Right lung (tissue), 10 donors: ENCODE data around the gene HEATR1. TPM values are rescaled to one million over a fixed set of nuclear protein-coding genes. Genes with fewer than 3 reads are reported as not detected.
"Not testable (repeated sequence)": the region's sequence is repeated elsewhere in the genome, so short reads cannot be mapped to it uniquely, and the experiment has no call there.

ENCODE experiments used
- DNase-seq, 2 donors: peaks; one replicate each; pipeline ENCODE4 v3.0.0-alpha.2; 2013
- long read RNA-seq, 8 donors: transcript quantifications; one replicate each; lab custom pipeline, GENCODE V29; 2026
- polyA plus RNA-seq, 5 donors: library from polyadenylated mRNA; unstranded; fragments of 120-200 nt; gene quantifications; one replicate each; pipeline versions ENCODE4 v1.2.1 to v1.2.3, GENCODE V29; 2013; ENCODE audit warnings: inconsistent platforms in 1 of 5, low replicate concordance in 1 of 5; ENCODE audit not compliant: insufficient read length in 5 of 5, insufficient read depth in 1 of 5

Gene HEATR1, protein sequence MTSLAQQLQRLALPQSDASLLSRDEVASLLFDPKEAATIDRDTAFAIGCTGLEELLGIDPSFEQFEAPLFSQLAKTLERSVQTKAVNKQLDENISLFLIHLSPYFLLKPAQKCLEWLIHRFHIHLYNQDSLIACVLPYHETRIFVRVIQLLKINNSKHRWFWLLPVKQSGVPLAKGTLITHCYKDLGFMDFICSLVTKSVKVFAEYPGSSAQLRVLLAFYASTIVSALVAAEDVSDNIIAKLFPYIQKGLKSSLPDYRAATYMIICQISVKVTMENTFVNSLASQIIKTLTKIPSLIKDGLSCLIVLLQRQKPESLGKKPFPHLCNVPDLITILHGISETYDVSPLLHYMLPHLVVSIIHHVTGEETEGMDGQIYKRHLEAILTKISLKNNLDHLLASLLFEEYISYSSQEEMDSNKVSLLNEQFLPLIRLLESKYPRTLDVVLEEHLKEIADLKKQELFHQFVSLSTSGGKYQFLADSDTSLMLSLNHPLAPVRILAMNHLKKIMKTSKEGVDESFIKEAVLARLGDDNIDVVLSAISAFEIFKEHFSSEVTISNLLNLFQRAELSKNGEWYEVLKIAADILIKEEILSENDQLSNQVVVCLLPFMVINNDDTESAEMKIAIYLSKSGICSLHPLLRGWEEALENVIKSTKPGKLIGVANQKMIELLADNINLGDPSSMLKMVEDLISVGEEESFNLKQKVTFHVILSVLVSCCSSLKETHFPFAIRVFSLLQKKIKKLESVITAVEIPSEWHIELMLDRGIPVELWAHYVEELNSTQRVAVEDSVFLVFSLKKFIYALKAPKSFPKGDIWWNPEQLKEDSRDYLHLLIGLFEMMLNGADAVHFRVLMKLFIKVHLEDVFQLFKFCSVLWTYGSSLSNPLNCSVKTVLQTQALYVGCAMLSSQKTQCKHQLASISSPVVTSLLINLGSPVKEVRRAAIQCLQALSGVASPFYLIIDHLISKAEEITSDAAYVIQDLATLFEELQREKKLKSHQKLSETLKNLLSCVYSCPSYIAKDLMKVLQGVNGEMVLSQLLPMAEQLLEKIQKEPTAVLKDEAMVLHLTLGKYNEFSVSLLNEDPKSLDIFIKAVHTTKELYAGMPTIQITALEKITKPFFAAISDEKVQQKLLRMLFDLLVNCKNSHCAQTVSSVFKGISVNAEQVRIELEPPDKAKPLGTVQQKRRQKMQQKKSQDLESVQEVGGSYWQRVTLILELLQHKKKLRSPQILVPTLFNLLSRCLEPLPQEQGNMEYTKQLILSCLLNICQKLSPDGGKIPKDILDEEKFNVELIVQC (N-terminal part only)
- polyA plus RNA-seq = 10 to 100 TPM; 21.9 to 35.8 (median 32.0) TPM
- long read RNA-seq, donor 1, partial matches to known transcripts = 8 of 9 reads
- long read RNA-seq, donor 1, other reads (novel, unspliced or antisense) = 0 of 9 reads
- long read RNA-seq, donor 2 = 0 reads
- long read RNA-seq, donor 3, full-length matches to known transcripts = 1 of 1 reads
- long read RNA-seq, donor 3, partial matches to known transcripts = 0 of 1 reads
- long read RNA-seq, donor 3, other reads (novel, unspliced or antisense) = 0 of 1 reads
- long read RNA-seq, donor 4, partial matches to known transcripts = 0 of 1 reads
- long read RNA-seq, donor 4, other reads (novel, unspliced or antisense) = 0 of 1 reads
- long read RNA-seq, donor 5, partial matches to known transcripts = 14 of 14 reads
- long read RNA-seq, donor 5, other reads (novel, unspliced or antisense) = 0 of 14 reads
- long read RNA-seq, donor 6, partial matches to known transcripts = 0 of 1 reads
- long read RNA-seq, donor 6, other reads (novel, unspliced or antisense) = 0 of 1 reads
- long read RNA-seq, donor 7, partial matches to known transcripts = 5 of 5 reads
- long read RNA-seq, donor 7, other reads (novel, unspliced or antisense) = 0 of 5 reads
- long read RNA-seq, donor 8 = 0 reads

DNA sequence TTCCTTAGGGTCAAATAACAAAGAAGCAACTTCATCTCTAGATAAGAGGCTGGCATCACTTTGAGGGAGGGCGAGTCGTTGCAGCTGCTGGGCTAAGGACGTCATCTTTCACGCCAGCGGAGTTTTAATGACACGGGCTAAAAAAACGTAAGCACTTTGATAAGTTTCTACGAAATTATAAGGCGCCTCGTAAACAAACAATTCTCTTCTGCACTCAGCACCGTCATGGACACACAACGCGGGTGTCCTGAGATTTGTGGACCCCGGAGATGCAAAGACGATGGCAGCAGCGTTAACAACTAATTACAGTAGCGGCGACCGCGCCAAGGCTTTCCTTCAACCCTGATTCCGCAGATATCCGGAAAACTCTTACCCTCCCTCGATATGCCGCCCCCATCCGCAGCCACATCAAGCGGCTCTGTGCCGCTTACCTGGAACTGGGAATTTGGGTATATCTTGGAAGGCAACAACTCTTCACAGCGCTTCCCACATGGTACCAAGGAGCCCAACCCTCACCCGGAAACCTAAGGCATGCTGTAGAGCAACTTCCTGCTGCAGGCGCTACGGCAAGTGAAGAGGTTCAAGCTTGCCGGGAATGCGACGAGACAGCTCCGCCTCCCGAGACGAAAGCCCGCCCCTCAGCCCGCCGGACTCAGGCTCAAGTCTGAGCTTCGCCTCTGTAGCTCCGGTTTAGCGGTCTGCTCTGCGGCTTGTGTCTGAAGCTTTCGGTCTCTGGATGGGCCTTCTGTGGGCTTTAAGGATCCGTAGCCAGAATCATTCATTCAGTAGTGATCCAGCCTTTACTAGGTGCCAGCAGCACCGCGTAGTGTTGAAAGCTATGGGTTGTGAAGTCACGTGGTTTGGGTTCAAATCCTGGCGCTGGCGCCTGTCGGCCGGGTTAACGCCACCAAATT, at the start of gene HEATR1:
HEATR1 (minus strand) TSS at position 526 of the 914 bp plus-strand sequence; CDS start at position 105, 421 bp downstream.
- DNase-seq = peak; percentile 90 to 92

DNA sequence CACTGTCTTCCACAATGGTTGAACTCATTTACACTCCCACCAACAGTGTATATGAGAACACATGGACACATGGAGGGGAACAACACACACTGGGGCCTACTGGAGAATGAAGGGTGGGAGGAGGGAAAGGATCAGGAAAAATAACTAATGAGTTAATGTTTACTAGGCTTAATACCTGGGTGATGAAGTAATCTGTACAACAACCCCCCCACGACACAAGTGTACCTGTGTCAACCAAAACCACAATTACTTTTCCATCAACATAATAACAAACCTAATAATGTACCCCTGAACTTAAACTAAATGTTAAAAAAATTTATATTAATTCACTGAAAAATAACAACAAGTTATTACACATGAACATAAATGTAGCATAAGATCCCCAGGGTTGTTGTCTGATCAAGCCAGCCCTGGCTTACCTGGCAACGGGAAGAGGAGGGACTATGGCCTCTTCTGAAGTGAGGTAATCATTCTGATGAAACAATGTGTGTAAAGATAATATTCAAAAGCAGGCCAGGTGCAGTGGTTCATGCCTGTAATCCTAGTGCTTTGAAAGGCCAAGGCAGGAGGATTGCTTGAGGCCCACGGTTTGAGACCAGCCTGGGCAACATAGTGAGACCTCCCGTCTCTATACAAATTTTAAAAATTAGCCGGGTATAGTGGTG, 40.8 kb upstream of the HEATR1 start:
- no peak for DNase-seq

DNA sequence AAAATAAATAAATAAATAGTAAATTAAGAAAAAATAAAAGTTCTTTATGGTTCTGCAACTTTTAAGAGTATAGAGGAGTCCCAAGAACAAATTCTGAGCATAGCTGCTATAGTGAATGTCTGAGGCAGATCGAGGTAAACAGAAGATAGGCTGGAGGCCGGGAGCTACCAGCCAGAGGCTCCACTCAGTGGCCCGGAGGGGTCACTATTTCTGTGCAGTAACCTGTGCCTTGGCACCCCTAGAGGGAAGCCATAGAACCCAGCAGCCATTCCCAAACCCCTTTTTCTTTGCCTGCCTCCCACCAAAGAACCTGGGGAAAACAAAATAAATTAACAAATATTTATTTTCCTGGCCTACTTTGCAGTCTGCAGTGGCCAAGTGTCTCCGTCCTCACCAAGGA, 38.4 kb upstream of the HEATR1 start:
- no peak for DNase-seq

DNA sequence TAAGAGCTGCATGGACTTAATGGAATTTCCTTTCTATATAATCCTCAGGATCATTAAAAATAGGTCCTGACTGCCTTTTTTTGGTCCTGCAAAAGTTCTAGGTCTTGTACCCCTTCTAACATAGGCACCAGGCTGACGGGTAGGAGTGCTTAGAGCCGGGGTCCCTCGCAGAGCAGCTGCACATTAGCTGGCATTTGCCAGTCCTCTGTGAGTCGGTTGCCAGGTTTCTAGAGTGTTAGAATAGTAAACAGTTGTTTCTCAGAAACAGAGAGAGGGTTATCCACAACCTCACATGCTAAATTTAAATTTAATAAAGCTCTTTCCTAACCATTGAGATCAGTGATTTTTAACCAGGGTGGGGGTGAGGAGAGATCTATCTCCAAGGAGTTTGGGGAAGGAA, 35.4 kb upstream of the HEATR1 start:
- no peak for DNase-seq

DNA sequence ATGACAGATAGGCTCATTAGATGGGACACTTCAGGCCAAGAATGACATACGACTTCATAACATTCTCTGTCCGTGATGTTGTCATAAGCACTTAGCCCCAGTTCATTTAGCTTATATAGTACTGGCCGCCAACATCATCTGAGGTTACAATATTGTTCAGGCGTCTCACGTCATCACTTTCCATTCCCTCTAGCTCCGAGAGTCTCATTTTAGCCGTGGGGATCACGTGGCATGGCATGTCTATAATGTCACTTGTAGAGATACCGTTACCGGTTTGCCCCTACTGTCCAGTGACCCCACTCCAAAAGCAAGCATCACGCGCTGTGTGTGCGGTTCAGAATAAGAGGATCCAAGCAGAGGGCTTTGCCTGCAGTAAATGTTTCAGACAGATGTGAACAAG, 34.6 kb upstream of the HEATR1 start:
- no peak for DNase-seq

DNA sequence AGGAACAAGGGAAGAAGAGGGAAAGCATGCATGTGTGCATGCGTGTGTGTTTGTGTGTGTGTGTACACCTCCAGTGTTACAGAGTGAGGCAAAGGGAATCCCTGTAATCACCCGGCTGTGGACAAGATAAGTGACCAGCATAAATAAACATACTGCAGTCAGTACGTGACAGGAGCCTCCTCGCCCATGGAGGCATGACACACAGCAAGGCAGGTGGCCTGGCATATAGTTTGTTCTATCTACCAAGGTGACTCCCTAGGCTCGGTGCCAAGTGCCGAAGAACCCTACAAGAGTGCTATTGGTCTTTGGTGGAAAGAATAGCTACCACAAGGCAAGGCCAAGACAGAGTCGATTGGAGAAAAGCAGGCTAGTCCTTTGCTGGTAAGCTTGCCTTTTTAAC, 31.7 kb upstream of the HEATR1 start:
- DNase-seq = no peak

DNA sequence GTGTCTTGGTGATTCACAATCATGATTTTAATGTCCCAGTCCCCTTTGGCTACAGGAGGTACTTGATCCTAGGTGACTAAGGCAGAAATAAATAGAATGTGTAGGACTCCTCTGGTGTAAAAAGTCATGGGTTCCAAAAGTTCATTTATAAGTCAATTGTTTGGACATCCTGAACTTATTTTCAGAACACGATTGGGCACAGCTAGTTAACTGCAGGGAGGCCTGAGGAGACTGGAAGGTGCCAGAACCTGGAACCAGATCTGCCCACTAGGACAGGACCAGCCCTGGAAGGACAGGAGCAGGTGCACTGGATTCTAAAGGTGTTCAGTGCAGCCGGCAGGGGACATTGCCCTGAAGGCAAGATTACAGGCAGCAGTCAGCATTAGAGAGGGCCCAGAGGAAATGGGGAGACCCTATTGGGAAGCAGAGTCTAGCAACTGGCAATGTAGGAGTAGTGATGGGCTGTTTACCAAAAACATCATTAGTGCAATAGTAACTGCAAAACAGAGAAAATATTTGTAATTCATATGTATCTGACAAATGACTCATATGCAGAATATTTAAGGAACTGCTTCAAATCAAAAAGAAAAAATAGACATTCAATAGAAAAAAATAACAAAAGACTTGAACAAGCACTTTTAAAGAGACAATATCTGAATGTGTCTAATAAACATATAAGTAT, 23.6 kb upstream of the HEATR1 start:
- DNase-seq = no peak

DNA sequence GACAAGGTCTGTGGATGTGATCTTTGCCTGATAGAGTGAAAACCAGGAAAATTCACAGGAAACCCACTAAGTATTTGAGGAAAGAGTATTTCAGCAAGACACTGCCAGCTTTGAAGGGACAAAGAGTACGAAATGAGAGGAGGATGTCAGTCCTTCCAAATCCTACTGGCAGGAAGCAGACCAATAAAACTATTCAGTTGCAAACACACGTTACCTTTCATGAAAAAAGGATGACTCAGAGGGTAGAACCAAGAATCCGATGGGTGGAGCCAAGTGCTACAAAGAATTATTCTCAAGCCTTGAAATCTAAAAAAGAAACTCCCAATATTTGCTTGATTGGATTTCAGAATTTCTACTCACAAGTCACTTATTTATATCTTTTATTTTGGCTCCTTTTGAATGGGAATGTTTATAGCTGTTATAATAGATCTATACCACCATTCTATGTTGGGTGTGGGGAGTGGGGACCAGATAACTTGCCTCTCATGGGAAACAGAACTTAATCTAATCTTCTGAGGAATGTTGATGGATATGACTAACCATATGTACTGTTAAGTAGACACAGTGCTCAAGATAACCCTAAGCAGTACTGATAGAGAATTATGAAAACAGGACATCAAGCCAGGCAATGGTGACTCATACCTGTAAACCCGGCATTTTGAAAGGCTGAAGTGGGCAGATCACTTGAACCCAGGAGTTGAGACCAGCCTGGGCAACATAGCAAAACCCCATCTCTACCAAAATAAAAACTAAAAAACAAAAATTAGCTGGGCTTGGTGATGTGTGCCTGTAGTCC, 19.3 kb upstream of the HEATR1 start:
- DNase-seq = no peak

DNA sequence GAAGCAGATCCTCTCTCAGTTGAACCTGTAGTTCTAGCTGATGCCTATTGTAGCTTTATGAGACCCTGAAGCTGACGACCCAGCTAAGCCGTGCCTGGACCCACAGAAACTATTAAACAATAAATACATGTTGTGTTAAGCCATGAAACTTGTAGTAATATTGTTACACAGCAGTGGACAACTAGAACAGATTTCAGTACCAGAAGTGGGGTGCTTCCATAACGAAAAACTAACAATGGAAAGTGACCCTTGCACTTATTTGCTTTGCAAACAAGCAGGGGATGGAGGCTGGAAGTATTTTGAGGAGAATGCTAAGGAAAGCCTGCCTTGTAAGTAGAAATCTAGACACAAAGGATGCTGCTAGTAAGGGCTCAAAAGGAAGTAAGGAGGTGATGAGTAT, 18.1 kb upstream of the HEATR1 start:
- DNase-seq = no peak

DNA sequence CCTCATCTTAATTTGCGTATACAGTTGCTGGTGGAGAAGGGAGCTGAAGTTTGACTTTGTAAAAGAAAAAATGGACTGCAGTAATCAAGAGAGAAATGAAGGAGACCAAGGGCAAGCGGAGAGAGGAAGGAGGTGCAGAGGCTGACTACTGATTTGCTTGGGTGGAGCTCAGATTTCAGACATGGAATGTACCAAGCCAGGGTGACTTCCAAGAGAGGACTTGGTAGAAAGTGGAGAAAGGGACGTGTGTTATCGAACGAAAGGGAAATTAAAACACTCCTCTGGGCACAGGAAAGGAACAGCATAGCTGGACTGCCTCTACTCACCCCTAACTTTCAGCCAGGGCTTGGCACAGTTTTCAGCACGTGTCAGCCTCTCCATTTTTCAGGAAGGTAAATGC, 15.1 kb upstream of the HEATR1 start:
- no peak for DNase-seq

DNA sequence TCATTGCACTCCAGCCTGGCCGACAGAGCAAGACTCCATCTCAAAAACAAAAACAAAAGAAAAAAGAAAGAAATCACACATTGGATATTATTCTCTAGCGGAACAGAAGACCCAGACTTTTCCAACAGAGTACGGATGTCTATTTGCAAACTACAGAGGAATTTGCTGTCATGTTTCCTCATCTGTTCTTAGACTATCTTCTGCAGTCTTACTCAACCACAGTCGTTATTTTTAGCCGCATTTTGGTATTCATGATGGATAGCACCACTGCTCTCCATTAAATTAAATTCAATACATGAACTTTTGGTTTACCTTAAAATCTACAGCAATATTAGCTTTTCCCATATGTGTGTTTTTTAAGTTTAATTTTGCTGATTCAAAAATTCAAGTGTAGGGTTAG, 14.2 kb upstream of the HEATR1 start:
- no peak for DNase-seq

DNA sequence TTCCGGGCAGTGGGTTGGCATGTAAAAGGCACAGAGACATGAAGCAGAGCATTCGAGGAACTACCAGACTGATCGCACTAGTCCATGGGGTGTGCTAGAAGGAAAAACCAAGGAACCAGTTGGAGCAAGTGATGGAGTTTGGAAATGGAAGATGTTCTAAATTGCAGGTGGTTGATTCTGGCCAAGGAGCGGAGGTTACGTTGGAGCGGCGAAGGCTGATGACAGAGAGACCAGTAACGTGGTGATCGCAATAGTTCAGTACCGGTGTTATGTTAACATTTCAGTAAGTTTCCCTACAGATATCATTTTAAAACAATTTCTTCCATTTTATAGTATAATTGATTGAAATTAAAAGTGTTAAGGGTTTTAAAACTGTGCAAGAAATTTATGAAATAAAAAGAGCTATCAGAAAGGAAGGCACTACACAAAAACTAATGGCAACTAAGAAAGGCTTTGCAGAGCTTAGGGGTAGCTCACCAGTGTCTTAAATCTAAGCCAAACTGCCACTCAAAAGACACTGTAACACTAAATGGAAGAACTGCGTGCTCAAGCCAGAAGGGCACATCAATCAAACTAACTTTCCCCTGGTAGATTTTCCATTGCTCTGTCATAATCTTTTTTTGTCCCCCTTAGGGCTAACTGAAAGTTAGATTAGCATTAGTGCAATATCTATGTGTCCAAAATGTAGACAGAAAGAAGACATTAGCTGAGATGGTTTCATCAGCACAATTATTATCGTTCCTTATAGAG, 11.3 kb upstream of the HEATR1 start:
- no peak for DNase-seq

DNA sequence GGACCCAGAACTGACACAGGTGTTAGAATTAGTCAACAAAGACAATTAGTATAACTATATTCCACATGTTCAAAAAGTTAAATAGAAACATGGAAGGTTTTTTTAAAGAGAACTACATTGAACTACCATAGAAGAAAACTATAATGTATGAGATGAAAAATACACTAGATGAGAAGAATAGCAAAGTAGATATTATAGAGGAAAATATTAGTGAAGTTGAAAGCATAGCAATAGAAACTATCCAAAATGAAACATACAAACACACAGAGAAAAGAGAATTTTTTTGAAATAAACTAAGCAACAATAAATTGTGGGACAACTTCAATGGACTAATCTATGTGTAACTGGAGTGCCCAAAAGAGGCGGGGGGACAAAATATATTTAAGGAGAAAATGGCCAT, 8.0 kb upstream of the HEATR1 start:
- DNase-seq = no peak

DNA sequence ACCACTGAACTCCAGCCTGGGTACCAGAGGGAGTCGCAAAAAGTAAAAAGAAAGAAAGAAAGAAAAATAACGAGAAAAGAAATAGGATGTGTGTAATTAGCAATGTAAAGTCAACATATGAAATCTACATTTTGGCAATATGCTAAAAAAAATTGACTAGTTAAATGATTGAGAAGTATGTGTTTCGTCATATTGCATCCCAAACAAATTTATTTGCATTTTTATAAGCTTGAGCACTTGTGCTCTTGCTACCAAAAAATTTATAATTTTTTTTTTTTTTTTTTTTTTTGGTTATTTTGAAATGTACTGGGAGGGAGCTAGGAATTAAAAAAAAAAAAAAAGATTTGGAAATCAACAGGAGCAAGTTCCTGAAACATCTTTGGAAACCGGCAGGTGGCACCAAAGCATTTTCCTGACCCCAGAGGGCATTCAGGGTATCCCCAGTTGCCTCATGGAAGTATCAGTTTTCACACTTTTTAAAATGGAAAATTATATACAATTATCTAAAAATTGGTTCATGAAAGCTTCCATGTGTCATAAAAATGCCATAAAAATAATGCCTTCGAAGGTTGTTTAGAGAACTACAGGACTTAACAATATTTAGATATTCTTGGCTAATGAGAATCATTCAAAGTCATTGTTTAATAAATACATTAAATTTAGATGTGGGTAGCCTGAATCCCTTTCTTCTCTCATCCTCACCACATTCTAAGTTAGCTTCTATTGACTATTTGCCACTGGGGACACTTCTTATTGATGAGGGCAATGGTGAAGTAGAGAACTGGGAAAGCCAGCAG, 4.8 kb upstream of the HEATR1 start:
- peak; percentile 24 for DNase-seq

DNA sequence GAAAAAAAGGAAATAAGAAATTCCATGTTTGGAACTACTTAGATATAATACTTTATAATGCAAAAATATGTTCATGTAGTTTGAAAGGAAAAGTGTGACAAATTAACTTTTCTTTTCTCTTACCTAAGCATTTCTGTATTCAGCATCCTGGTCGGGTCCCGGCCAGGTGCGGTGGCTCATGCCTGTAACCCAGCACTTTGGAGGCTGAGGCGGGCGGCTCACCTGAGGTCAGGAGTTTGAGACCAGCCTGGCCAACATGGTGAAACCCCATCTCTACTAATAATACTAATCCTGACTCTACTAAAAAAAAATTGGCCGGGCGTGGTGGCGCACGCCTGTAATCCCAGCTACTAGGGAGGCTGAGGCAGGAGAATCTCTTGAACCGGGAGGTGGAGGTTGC, 3.3 kb upstream of the HEATR1 start:
- DNase-seq = not testable (repeated sequence)
